ENCODE results near the gene CPNE9.
A peak's percentile ranks its signal among the peaks of the same experiment; 100 is the strongest.

The CPNE9 gene

DNA sequence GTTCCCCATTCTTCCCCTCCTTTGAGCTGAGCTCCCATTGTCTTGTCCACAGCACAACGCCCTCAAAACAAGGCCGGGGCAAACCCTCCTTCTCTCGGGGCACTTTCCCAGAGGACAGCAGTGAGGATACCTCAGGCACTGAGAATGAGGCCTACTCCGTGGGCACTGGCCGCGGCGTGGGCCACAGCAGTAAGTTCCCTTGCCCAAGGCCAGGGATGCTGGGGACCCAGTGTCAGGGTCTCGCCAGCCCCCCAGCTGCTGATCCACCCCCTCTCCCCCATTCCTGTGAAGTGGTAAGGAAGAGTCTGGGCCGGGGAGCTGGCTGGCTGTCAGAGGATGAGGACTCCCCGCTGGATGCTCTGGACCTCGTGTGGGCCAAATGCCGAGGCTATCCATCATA is 41.9 kb downstream of the CPNE9 start:
- DNase-seq (ENCODE audit: extremely low spot score): no peak
- CTCF ChIA-PET: interaction anchor here (1.0 kb wide), 1 partner anchor 9 kb away, joined by 3 read pairs; no protein-coding TSS in a partner anchor
- POLR2A ChIA-PET: no interaction called here
- TF ChIP-seq BHLHE40 (IDR thresholded peaks at IDR 0.05; ENCODE audit: borderline replicate concordance) (no peak), HDGF (IDR thresholded peaks at IDR 0.05; ENCODE audit: borderline replicate concordance) (no peak), SP1 (IDR thresholded peaks at IDR 0.05) (no peak), LEF1 (IDR thresholded peaks at IDR 0.05; ENCODE audit: borderline replicate concordance) (no peak), CTBP1 (IDR thresholded peaks at IDR 0.05; ENCODE audit: borderline replicate concordance) (no peak), ELF4 (IDR thresholded peaks at IDR 0.05) (no peak), NFRKB (IDR thresholded peaks at IDR 0.05) (no peak), ZNF384 (IDR thresholded peaks at IDR 0.05) (no peak), FOXK2 (IDR thresholded peaks at IDR 0.05) (no peak), FOXM1 (IDR thresholded peaks at IDR 0.05; ENCODE audit: borderline replicate concordance) (no peak), L3MBTL2 (conservative IDR thresholded peaks at IDR 0.05) (no peak), TARDBP (IDR thresholded peaks at IDR 0.05) (no peak)

- DNase-seq (ENCODE audit: extremely low spot score): no peak
- CTCF ChIA-PET: no interaction called here
- TF ChIP-seq PKNOX1 (IDR thresholded peaks at IDR 0.05) (no peak), L3MBTL2 (conservative IDR thresholded peaks at IDR 0.05) (no peak), SUZ12 (IDR thresholded peaks at IDR 0.05) (no peak), CTBP1 (IDR thresholded peaks at IDR 0.05; ENCODE audit: borderline replicate concordance) (no peak), HDGF (IDR thresholded peaks at IDR 0.05; ENCODE audit: borderline replicate concordance) (no peak)
- POLR2A ChIA-PET: no interaction called here
Measured at GRCh38 chr3:9746330-9746729, 42.7 kb downstream of the CPNE9 start.

- DNase-seq (ENCODE audit: extremely low spot score): no peak
- POLR2A ChIA-PET: no interaction called here
- CTCF ChIA-PET: no interaction called here
- no peak for TF ChIP-seq ARNT (IDR thresholded peaks at IDR 0.05)
- no peak for TF ChIP-seq LEF1 (IDR thresholded peaks at IDR 0.05; ENCODE audit: borderline replicate concordance)
- TF ChIP-seq FOXA1 (IDR thresholded peaks at IDR 0.05): no peak
- no peak for TF ChIP-seq NFRKB (IDR thresholded peaks at IDR 0.05)
- no peak for TF ChIP-seq PKNOX1 (IDR thresholded peaks at IDR 0.05)
- TF ChIP-seq SUZ12 (IDR thresholded peaks at IDR 0.05): no peak
- no peak for TF ChIP-seq CTBP1 (IDR thresholded peaks at IDR 0.05; ENCODE audit: borderline replicate concordance)
- no peak for TF ChIP-seq FOXM1 (IDR thresholded peaks at IDR 0.05; ENCODE audit: borderline replicate concordance)
- TF ChIP-seq HDGF (IDR thresholded peaks at IDR 0.05; ENCODE audit: borderline replicate concordance): no peak
- TF ChIP-seq ELF4 (IDR thresholded peaks at IDR 0.05): no peak
- TF ChIP-seq BHLHE40 (IDR thresholded peaks at IDR 0.05; ENCODE audit: borderline replicate concordance): no peak
- no peak for TF ChIP-seq ZNF384 (IDR thresholded peaks at IDR 0.05)
- TF ChIP-seq SP1 (IDR thresholded peaks at IDR 0.05): no peak
- no peak for TF ChIP-seq L3MBTL2 (conservative IDR thresholded peaks at IDR 0.05)
- no peak for TF ChIP-seq FOXK2 (IDR thresholded peaks at IDR 0.05)
Measured at GRCh38 chr3:9747267-9747666, 43.6 kb downstream of the CPNE9 start.

DNA sequence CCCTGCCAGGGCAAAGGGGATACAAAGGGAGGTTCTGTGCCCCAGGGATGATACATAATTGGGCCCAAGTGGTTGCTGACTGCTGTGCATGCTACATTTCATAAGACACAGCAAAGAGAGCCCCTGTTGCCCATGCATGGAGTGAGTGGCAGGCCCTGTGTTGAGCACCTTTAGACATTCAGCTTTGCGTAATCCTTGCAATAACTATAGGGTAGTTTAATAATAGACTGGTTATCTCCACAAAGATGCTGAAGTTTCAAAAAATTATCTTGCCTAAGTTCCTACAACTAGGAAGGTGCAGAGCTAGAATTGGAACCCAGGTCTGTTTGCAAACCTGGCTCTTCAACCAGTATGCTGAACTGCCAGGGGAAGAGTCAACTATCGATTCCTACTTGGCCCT is 44.4 kb downstream of the CPNE9 start:
- ChIA-PET CTCF (no interaction called here), POLR2A (interaction anchor here (2.3 to 2.4 kb wide), 2 partner anchors 11 to 16 kb away, joined by 11 to 35 read pairs; partner anchors contain the start of gene BRPF1)
- no peak for DNase-seq (ENCODE audit: extremely low spot score)
- TF ChIP-seq FOXA1 (IDR thresholded peaks at IDR 0.05) (no peak), NFRKB (IDR thresholded peaks at IDR 0.05) (no peak), HDGF (IDR thresholded peaks at IDR 0.05; ENCODE audit: borderline replicate concordance) (no peak), L3MBTL2 (conservative IDR thresholded peaks at IDR 0.05) (no peak), ELF4 (IDR thresholded peaks at IDR 0.05) (no peak)

DNA sequence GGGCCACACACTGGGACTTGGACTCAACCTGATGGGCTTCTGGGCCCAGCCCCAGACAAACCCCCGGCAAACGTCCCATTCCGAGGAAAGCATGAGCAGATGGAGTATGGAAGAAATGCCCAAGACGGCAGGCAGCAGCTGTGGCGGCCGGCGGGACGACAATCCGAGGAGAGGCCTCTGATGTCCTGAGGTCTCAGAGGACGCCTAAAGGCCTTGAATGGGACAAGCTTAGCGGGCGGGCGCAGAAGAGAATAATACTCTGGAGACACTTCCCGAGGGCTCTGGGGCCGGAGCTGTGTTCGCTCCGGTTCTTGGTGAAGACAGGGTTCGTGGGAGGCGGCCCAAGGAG is 45.6 kb downstream of the CPNE9 start:
- DNase-seq (ENCODE audit: extremely low spot score): no peak

DNA sequence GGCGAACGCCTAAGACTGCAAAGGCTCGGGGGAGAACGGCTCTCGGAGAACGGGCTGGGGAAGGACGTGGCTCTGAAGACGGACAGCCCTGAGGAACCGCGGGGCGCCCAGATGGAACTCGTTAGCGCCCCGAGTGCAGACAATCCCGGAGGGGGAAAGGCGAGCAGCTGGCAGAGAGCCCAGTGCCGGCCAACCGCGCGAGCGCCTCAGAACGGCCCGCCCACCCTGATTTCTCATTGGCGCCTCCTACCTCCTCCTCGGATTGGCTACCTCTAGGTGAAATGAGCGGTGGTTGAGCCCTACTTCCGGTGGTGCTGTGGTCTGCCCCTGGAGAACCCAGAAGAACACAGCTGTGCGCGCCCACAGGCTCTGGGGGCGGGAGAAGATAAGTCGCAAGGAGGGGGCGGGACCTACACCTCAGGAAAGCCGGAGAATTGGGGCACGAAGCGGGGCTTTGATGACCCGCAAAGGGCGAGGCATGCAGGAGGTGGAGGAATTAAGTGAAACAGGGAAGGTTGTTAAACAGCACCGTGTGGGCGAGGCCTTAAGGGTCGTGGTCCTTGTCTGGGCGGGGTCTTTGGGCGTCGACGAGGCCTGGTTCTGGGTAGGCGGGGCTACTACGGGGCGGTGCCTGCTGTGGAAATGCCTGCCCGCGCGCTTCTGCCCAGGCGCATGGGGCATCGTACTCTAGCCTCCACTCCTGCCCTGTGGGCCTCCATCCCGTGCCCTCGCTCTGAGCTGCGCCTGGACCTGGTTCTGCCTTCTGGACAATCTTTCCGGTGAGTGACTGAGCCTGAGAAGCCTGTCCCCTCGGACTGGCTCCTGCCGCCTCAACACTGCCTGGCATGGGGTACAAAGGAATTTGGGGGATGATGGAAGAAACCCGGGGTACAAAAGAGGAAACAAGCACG is 46.3 kb downstream of the CPNE9 start, which contains the start of gene OGG1:
OGG1 (plus strand) TSS at position 308 of the 911 bp plus-strand sequence; CDS start at position 643, 335 bp downstream.
- ChIA-PET CTCF (interaction anchor here (1.1 to 1.4 kb wide), 4 partner anchors 17 to 77 kb away, joined by 3 read pairs; partner anchors contain the start of gene BRPF1), POLR2A (interaction anchor here (0.7 to 2.4 kb wide), 12 partner anchors 9 to 248 kb away, joined by 3 to 35 read pairs (median 5); partner anchors contain the start of genes ARPC4 and BRPF1)
- peak; percentile 96 for DNase-seq (ENCODE audit: extremely low spot score)
- TF ChIP-seq L3MBTL2 (conservative IDR thresholded peaks at IDR 0.05) (peak; percentile 72), FOXA1 (IDR thresholded peaks at IDR 0.05) (no peak), SUZ12 (IDR thresholded peaks at IDR 0.05) (no peak), BHLHE40 (IDR thresholded peaks at IDR 0.05; ENCODE audit: borderline replicate concordance) (no peak), ELF4 (IDR thresholded peaks at IDR 0.05) (peak; percentile 33; the same call in 1 of the 2 replicates), PKNOX1 (IDR thresholded peaks at IDR 0.05) (peak; percentile 46; the same call in 1 of the 2 replicates)

More for the DNA sequence above, 45.6 kb downstream of the CPNE9 start:
- ChIA-PET CTCF (interaction anchor here (1.1 to 1.4 kb wide), 4 partner anchors 16 to 78 kb away, joined by 3 read pairs; partner anchors contain the start of gene BRPF1), POLR2A (interaction anchor here (1.2 to 2.4 kb wide), 11 partner anchors 10 to 247 kb away, joined by 3 to 35 read pairs (median 5); partner anchors contain the start of genes ARPC4 and BRPF1)
- TF ChIP-seq LEF1 (IDR thresholded peaks at IDR 0.05; ENCODE audit: borderline replicate concordance) (no peak), SUZ12 (IDR thresholded peaks at IDR 0.05) (no peak), HDGF (IDR thresholded peaks at IDR 0.05; ENCODE audit: borderline replicate concordance) (no peak)
